ENCODE measurements around the gene PLCB4.

DNA sequence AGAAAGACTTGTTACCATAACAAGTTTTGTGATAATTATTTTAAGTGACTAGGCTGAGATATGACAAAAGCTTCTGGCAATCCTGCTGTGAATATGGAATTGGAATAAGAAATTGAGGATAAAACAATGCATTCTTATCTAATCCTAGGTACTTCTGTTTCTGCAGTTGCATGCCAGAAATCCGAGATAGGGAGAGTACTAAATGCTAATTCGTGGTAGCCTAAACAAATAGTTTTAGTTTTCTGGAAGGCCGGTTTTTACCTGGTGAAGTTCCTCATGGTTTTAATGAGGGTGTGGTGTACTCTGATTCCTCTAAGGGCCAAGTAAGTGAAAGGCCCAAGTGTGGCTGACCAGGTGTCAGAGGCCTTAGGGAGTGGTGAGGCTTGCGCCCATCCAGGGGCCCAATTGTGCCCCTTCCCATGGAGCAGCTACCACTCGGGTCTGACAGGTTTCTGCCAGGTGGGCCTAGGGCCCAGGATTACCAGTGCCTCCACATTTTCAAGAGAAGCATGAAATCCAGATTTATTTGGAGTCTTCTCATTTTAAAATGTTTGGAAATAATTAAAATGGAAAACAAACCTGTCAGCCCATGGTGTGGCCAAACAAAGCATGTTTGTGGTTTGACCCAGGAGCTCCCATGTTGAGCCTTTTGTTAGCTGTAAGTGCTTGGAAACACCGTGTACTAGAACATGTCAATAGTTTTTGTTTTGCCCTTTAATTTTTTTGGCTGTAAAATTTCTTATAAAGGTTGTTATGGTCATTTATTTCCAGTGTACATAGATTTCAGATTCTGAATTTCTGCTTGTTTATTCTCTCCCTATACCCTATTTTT, 6.6 kb downstream of the PLCB4 start:
- TF ChIP-seq, protein P1, sequence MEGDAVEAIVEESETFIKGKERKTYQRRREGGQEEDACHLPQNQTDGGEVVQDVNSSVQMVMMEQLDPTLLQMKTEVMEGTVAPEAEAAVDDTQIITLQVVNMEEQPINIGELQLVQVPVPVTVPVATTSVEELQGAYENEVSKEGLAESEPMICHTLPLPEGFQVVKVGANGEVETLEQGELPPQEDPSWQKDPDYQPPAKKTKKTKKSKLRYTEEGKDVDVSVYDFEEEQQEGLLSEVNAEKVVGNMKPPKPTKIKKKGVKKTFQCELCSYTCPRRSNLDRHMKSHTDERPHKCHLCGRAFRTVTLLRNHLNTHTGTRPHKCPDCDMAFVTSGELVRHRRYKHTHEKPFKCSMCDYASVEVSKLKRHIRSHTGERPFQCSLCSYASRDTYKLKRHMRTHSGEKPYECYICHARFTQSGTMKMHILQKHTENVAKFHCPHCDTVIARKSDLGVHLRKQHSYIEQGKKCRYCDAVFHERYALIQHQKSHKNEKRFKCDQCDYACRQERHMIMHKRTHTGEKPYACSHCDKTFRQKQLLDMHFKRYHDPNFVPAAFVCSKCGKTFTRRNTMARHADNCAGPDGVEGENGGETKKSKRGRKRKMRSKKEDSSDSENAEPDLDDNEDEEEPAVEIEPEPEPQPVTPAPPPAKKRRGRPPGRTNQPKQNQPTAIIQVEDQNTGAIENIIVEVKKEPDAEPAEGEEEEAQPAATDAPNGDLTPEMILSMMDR (IDR thresholded peaks at IDR 0.05) = no peak
- no peak for TF ChIP-seq POLR2AphosphoS5 (IDR thresholded peaks at IDR 0.05; ENCODE audit: insufficient read depth in 1 of 2, low read depth in 1 of 2)

All from vagina (tissue), 2 donors.